Measurements from ENCODE around the gene SORCS2.

The SORCS2 gene

GRCh38 chr4:7352486-7352885 is 160.1 kb downstream of the SORCS2 start:
- no peak for DNase-seq (ENCODE audit: low spot score)
- TF ChIP-seq CTCF (IDR thresholded peaks at IDR 0.05; ENCODE audit: extremely low read depth, insufficient read depth, missing control alignments) = no peak
- in situ Hi-C loops (cut with MboI; ENCODE audit: low pct_unique_long_range_greater_than_20kb, low sequenced_read_pairs, unreplicated experiment) = no loop called here

DNA sequence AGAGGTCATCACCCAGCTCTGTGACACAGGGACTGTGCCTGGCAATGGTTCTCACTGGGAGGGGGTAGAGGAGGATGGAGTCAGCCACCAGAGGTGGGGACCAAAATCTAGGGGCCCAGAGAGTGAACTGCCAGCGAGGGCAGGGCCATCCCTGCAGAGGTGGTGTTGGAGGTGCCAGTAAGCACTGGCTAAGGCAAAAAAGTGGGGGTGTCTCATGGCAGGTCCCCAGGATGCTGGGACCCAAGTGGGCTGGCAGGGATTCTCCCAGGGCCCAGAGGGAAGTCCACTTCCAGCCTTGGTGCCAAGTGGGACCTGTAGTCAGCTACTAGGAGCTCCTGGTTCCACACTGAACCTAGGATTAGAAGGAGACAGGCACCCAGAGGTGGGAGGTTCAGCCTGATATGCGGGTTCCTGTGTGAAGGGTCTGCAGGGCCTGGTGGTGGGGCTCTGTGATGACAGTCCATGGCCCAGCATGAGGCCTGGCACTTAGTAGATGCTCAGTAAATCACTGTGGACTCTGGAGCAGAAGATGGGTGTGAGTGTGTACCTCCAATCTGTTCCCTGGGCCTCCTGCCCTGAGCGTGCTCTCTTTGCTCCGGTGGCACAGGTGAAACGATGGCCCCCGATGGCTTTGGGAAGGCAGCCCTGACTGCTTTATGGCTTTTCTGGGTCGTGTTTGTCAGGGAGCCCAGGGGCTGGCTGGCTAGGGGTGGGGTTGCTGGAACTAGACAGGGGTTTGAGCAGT is 160.9 kb downstream of the SORCS2 start:
- TF ChIP-seq CTCF (IDR thresholded peaks at IDR 0.05; ENCODE audit: extremely low read depth, insufficient read depth, missing control alignments) = no peak
- DNase-seq (ENCODE audit: low spot score) = no peak
- in situ Hi-C loops (cut with MboI; ENCODE audit: low pct_unique_long_range_greater_than_20kb, low sequenced_read_pairs, unreplicated experiment) = no loop called here

GRCh38 chr4:7353846-7354610 is 161.7 kb downstream of the SORCS2 start:
- TF ChIP-seq CTCF (IDR thresholded peaks at IDR 0.05; ENCODE audit: extremely low read depth, insufficient read depth, missing control alignments) = no peak
- no peak for DNase-seq (ENCODE audit: low spot score)
- in situ Hi-C loops (cut with MboI; ENCODE audit: low pct_unique_long_range_greater_than_20kb, low sequenced_read_pairs, unreplicated experiment) = no loop called here

DNA sequence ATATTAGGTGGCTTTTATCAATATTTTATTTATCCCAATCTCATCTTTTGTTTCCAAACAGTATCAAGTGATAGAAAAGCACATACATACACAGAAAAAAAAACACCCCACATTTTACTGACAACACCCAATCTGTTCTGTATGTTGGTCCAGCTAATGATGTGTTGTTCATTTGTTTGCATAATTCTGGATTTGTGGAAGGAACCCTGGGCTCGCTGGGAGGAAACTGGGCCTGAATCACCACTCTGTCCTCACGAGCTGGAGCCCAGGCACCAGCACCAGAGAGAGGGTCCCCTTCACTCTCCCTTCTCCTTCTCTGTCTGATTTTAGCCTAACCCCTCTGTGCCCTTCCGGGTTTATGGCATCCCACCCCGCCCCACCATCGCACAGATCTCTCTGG is 162.6 kb downstream of the SORCS2 start:
- TF ChIP-seq CTCF (IDR thresholded peaks at IDR 0.05; ENCODE audit: extremely low read depth, insufficient read depth, missing control alignments) = no peak
- DNase-seq (ENCODE audit: low spot score) = no peak
- in situ Hi-C loops (cut with MboI; ENCODE audit: low pct_unique_long_range_greater_than_20kb, low sequenced_read_pairs, unreplicated experiment) = no loop called here

- in situ Hi-C loops (cut with MboI; ENCODE audit: low pct_unique_long_range_greater_than_20kb, low sequenced_read_pairs, unreplicated experiment) = no loop called here
These were observed 163.5 kb downstream of the SORCS2 start for GRCh38 chr4:7355795-7356194.

More at GRCh38 chr4:7355795-7356194, 163.5 kb downstream of the SORCS2 start:
- DNase-seq (ENCODE audit: low spot score) = no peak
- no peak for TF ChIP-seq CTCF (IDR thresholded peaks at IDR 0.05; ENCODE audit: extremely low read depth, insufficient read depth, missing control alignments)
